PC-9 (cell line): Measurements from ENCODE around the gene TICAM2. TPM values are rescaled to one million over a fixed set of nuclear protein-coding genes. Genes with fewer than 3 reads are reported as not detected.

Experiments used
- BruUV-seq: library from RNA; stranded (reverse); fragments of 400-500 nt; replicated peaks from 2 replicates; lab custom pipeline; 2021; lab: Mats Ljungman, UMichigan
- CTCF ChIA-PET: fragments of 300-600 bp; sonication (Branson Sonifier 250); formaldehyde crosslinking; loops from one replicate; lab custom pipeline; 2022; ENCODE audit warnings: antibody characterized with exemption; lab: Charles Lee
- POLR2A ChIA-PET: fragments of 300-600 bp; sonication (Branson Sonifier 250); formaldehyde crosslinking; loops from one replicate; lab custom pipeline; 2022; ENCODE audit warnings: antibody characterized with exemption; ENCODE audit not compliant: unreplicated experiment; lab: Charles Lee
- DNase-seq, 2 experiments: peaks; one replicate each; pipeline versions ENCODE4 v3.0.0 to v3.0.0-alpha.2; 2015 to 2022; ENCODE audit warnings: mixed read lengths in 1 of 2
- H2AFZ ChIP-seq: fragments of 200-600 bp; sonication (generic); 2 replicates; pipeline ENCODE4 v1.8.1; 2017; ENCODE audit warnings: antibody characterized with exemption
- H3F3A ChIP-seq: fragments of 200-600 bp; sonication (generic); 2 replicates; pipeline ENCODE4 v1.8.1; 2017; ENCODE audit warnings: antibody characterized with exemption, mild to moderate bottlenecking, low read depth; ENCODE audit not compliant: insufficient read depth
- H3K27ac ChIP-seq: fragments of 200-600 bp; sonication (generic); 2 replicates; pipeline ENCODE4 v1.6.1; 2016; ENCODE audit warnings: mixed run types
- H3K27me3 ChIP-seq: fragments of 200-600 bp; sonication (generic); 2 replicates; pipeline ENCODE4 v1.6.1; 2016; ENCODE audit warnings: low read depth, mixed run types; ENCODE audit not compliant: insufficient read depth
- H3K36me3 ChIP-seq: fragments of 200-600 bp; sonication (generic); 2 replicates; pipeline ENCODE4 v1.6.1; 2016; ENCODE audit warnings: low read depth, mixed run types
- H3K4me1 ChIP-seq: fragments of 200-600 bp; sonication (generic); replicated peaks from 2 replicates; pipeline ENCODE4 v1.6.1; 2016; ENCODE audit warnings: mixed run types; ENCODE audit not compliant: insufficient read depth
- H3K4me2 ChIP-seq: fragments of 200-600 bp; sonication (generic); 2 replicates; pipeline ENCODE4 v1.6.1; 2017; ENCODE audit warnings: mixed run types
- H3K4me3 ChIP-seq: fragments of 200-600 bp; sonication (generic); 2 replicates; pipeline ENCODE4 v1.6.1; 2016; ENCODE audit warnings: mixed run types
- H3K79me2 ChIP-seq: fragments of 200-600 bp; sonication (generic); 2 replicates; pipeline ENCODE4 v1.6.1; 2017; ENCODE audit warnings: low read depth, mixed run types
- H3K9me2 ChIP-seq: fragments of 200-600 bp; sonication (generic); 2 replicates; pipeline ENCODE4 v1.8.1; 2017; ENCODE audit warnings: mild to moderate bottlenecking; ENCODE audit not compliant: insufficient read depth
- H3K9me3 ChIP-seq: fragments of 200-600 bp; sonication (generic); 2 replicates; pipeline ENCODE4 v1.8.1; 2016; ENCODE audit warnings: low read depth; ENCODE audit not compliant: insufficient read depth
- H4K20me1 ChIP-seq: fragments of 200-600 bp; sonication (generic); 2 replicates; pipeline ENCODE4 v1.8.1; 2017; ENCODE audit not compliant: insufficient read depth
- CTCF ChIP-seq: fragments of 200-600 bp; sonication (generic); conservative IDR thresholded peaks from 2 replicates; pipeline ENCODE4 v1.6.1; 2017; ENCODE audit warnings: mixed run types, antibody characterized with exemption, mild to moderate bottlenecking, moderate library complexity
- EZH2 ChIP-seq: fragments of 200-600 bp; sonication (generic); IDR thresholded peaks from 2 replicates; pipeline ENCODE4 v1.8.0; 2017; ENCODE audit warnings: antibody characterized with exemption, low read depth
- intact Hi-C: fragments of 100-400 bp; cut with micrococcal nuclease; formaldehyde crosslinking; loops from one replicate; pipeline ENCODE4 v1.10.0; 2022; ENCODE audit not compliant: unreplicated experiment
- total RNA-seq: library from RNA; stranded (reverse); gene quantifications from 2 replicates; pipeline ENCODE4 v1.2.3, GENCODE V29; 2021

Gene TICAM2
- total RNA-seq, 1 experiment from 2014 or later, result 1.8 TPM

GRCh38 chr5:115573133-115573532, 29.1 kb downstream of the TICAM2 start:
- Histone ChIP-seq H3K9me3 (peaks cover 3% of the 10 kb centered on the region; the same call in 1 of the 2 replicates), H2AFZ (no peak overlapping the region), H3K9me2 (no peaks in the 10 kb centered on the region), H3K27ac (no peak overlapping the region), H3K36me3 (no peaks in the 10 kb centered on the region), H3K79me2 (no peaks in the 10 kb centered on the region), H3F3A (no peaks in the 10 kb centered on the region), H3K4me3 (no peak overlapping the region), H3K27me3 (no peaks in the 10 kb centered on the region), H3K4me2 (no peak overlapping the region), H3K4me1 (peaks cover 9% of the 10 kb centered on the region), H4K20me1 (no peaks in the 10 kb centered on the region)
- intact Hi-C loops, result no loop called here
- POLR2A ChIA-PET, result no interaction called here
- DNase-seq, result no peak
- CTCF ChIA-PET, result interaction anchor here (0.5 kb wide), 1 partner anchor 275 kb away, joined by 3 read pairs; no protein-coding TSS in a partner anchor
- TF ChIP-seq EZH2 (no peak), CTCF (no peak)
- BruUV-seq, result no TSS peak

GRCh38 chr5:115571441-115571878, 30.8 kb downstream of the TICAM2 start:
- peaks cover 9% of the 10 kb centered on the region for H3K4me1 ChIP-seq
- no peaks in the 10 kb centered on the region for H4K20me1 ChIP-seq
- H3K79me2 ChIP-seq, result no peaks in the 10 kb centered on the region
- no peak overlapping the region for H3K4me3 ChIP-seq
- POLR2A ChIA-PET, result no interaction called here
- peaks cover 3% of the 10 kb centered on the region; the same call in 1 of the 2 replicates for H3K9me3 ChIP-seq
- no peak overlapping the region for H3K27ac ChIP-seq
- no TSS peak for BruUV-seq
- H3K27me3 ChIP-seq, result no peaks in the 10 kb centered on the region
- no peak overlapping the region for H2AFZ ChIP-seq
- no peaks in the 10 kb centered on the region for H3K36me3 ChIP-seq
- intact Hi-C loops, result no loop called here
- no peak for DNase-seq
- H3F3A ChIP-seq, result no peaks in the 10 kb centered on the region
- CTCF ChIA-PET, result no interaction called here
- H3K4me2 ChIP-seq, result no peak overlapping the region
- H3K9me2 ChIP-seq, result no peaks in the 10 kb centered on the region
- TF ChIP-seq CTCF (no peak), EZH2 (no peak)

- no TSS peak for BruUV-seq
- peaks cover 3% of the 10 kb centered on the region; the same call in 1 of the 2 replicates for H3K9me3 ChIP-seq
- no peaks in the 10 kb centered on the region for H3K79me2 ChIP-seq
- no peak overlapping the region for H3K4me3 ChIP-seq
- no peak for DNase-seq
- no peaks in the 10 kb centered on the region for H3K4me1 ChIP-seq
- no peaks in the 10 kb centered on the region for H3K9me2 ChIP-seq
- no peak overlapping the region for H3K27ac ChIP-seq
- TF ChIP-seq EZH2 (no peak), CTCF (no peak)
- no peaks in the 10 kb centered on the region for H3K36me3 ChIP-seq
- H2AFZ ChIP-seq, result no peak overlapping the region
- H4K20me1 ChIP-seq, result no peaks in the 10 kb centered on the region
- CTCF ChIA-PET, result no interaction called here
- POLR2A ChIA-PET, result no interaction called here
- H3K4me2 ChIP-seq, result no peak overlapping the region
- no peaks in the 10 kb centered on the region for H3K27me3 ChIP-seq
- intact Hi-C loops, result no loop called here
- H3F3A ChIP-seq, result no peaks in the 10 kb centered on the region
These were observed 33.6 kb downstream of the TICAM2 start for GRCh38 chr5:115568668-115569067.
